Stimulated activated CD4-positive, alpha-beta T cell treated with anti-CD3 and anti-CD28 coated beads, TNF-alpha, amount 100 ng/mL, for 24 hours (primary cell): ENCODE results near the gene EFNA5.

ENCODE experiments used
- DNase-seq, 3 experiments: peaks; one replicate each; pipeline ENCODE4 v3.0.0-alpha.2; 2020; ENCODE audit warnings: low read depth in 3 of 3

EFNA5 gene

GRCh38 chr5:107486489-107486888, 184.2 kb downstream of the EFNA5 start:
- DNase-seq: peak in 2 of 3 experiments; percentile 42 to 43

GRCh38 chr5:107485184-107485583, 185.6 kb downstream of the EFNA5 start:
- no peak for DNase-seq

DNA sequence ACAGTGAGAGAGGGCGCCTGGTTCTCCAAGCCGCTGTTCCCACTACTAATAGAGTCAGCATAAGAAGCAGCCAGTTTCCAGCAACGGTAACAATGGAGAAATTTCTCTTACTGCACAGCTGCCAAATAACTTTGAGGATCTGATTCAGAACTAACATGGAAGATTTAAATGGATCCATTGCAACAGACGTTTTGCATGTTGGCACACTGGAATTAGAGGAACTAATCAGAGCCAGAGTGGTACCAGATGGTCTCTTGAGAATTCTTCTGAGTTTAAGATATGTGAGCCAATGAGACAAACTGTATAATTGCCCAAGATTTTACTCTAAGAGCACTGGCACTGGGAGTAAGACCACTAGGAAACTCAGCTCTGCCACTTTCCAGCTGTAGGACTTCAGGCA, 186.5 kb downstream of the EFNA5 start:
- no peak for DNase-seq

- DNase-seq: no peak
These were observed 187.3 kb downstream of the EFNA5 start for GRCh38 chr5:107483231-107484024.

DNA sequence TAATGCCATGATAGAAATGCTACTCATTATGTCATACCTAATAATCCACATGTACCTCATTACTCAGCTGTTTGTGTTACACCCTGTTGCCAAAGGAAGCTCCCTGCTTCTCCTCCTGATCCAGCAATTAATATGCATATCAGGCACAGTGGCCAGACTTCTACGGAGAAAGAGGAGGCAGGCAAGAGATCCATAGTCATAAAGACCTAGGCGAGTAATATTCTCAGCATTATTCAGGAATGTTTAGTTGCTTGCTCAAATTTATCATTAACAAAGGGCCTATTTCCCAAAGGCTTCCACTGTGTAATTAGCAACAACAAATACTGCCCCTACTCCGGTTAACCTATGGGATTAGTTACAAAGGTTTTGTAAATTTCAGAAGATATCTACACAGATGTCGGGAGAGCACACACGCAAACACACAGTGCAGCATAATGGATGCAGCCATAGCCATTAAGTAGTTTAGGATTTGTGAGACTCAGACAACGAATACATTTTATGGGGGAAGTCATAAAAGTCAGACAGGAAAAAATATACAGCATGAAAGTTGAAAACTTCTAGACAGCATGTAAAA, 192.6 kb downstream of the EFNA5 start:
- no peak for DNase-seq

DNA sequence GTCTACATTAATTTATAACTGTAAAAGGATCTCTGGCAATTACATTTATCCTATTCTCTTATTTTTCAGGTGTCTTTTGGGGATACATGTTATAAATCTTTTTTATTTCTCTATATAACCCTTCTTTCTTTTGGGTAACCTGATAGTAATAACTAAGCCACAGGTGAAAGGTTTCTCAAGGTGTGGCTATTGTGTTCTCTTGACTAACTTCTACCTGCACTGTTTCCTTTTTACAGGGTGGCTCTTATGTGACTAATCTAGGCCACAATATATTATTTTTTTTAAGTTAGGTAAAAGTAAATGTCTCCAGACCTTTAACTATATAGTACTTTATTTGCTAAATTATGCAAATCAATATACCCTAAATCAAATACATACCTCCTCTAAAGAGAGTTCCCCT, 193.2 kb downstream of the EFNA5 start:
- DNase-seq: no peak

- DNase-seq: no peak
These were observed 194.0 kb downstream of the EFNA5 start for GRCh38 chr5:107476783-107477182.

DNA sequence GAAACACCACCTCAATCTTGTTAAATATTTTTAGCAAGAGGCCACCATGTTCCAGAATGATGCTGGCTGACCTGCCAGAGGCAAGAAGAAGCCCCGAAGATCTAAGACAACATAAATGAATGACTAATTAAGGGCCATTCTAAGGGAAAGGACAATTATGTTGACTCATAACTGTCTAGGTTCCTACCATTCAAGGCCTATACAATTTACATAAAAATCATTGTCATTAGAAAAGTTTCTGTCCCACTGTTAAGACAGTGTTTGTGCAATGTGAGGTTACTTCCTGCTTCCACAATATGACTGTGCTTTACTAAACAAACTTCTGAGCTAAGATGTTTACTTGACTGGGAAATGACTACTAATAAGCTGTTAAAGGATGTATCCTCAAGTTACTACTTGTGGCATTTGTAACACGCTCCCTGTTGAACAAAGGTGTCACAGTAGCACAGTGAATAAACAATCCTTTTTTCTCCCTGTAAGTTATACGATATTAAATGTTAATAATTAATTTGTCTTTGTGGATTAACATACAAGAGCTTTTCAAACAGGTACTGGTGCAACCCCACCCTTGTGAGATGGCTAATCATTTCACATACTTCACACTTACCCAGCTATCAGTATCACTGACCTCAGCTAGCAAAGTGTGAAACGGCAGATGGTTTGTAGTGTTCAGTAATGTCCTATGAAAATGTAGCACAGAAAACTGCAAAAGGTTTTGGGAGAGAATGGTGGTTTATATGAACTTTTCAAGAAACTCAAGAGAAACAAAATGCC, 195.8 kb downstream of the EFNA5 start:
- no peak for DNase-seq

GRCh38 chr5:107474361-107474715, 196.4 kb downstream of the EFNA5 start:
- no peak for DNase-seq

- no peak for DNase-seq
These were observed 198.1 kb downstream of the EFNA5 start for GRCh38 chr5:107472620-107473064.

DNA sequence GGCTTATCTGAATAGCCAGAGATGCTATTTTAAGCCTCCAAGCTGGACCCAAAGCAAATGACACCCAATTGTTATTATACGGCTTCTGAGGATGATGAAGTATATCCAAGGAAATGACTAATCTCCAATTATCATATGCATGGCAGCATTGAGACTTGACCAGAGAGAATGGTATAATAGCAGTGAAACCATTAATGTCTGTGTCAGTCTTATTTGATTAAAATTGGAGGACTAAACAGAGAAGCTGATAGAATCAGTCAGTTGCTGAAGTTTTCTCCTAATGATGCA, 200.5 kb downstream of the EFNA5 start:
- no peak for DNase-seq

DNA sequence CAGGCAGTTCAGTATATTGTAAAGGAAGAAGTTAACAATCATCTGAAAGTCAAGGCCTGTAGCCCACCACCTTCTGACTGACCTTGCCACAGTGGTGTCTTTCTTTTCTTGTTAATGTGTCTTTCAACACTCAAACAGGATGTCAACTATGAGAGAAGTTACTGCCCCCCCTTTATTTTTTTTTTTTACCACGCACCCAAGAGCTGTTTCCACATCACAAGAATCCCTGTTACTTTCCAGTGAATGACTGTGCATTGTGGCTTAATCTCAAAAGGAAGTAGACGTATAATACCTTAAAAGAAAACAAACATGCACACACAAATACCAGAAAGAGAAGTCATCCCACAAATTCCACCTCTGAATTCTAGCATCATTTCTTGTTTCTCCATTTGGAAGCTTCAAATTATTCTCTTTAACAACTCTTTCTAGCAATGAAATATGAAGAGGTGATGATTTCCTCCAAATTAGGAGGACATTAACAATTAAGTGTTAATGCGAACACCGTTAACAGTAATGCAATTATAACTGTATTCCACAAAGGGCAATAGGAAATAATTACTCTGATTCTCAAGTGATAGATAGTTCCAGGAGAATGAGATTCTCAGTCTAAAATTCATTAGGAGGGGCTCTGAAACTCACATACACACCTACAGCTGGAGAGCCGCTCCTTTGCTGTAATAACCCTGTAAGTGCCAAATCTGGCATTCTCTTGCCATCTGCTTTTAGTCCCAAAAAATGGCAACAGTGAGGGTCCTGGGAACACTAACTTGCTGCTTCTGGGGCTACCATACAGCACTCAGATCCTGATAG, 201.0 kb downstream of the EFNA5 start:
- DNase-seq: no peak

DNA sequence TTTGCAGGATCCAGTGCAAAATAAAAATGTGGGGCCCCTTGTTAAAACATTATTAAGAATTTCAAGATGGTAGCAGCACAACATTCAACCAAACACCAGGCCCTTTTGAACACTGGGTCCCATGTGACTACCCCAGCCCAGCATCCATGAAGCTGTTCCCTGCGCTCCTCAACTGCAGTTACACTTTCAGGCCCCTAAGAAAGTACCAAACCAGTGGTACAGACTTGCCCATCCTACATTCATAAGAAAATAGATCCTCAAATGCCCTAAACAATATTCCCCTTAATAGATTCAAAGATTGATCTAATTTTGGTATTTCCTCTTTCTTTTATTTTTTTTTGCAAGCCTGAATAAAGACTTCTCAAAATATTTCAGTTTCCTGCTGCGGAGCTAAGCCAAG, 201.7 kb downstream of the EFNA5 start:
- no peak for DNase-seq

- DNase-seq: no peak
These were observed 202.5 kb downstream of the EFNA5 start for GRCh38 chr5:107468276-107468675.

DNA sequence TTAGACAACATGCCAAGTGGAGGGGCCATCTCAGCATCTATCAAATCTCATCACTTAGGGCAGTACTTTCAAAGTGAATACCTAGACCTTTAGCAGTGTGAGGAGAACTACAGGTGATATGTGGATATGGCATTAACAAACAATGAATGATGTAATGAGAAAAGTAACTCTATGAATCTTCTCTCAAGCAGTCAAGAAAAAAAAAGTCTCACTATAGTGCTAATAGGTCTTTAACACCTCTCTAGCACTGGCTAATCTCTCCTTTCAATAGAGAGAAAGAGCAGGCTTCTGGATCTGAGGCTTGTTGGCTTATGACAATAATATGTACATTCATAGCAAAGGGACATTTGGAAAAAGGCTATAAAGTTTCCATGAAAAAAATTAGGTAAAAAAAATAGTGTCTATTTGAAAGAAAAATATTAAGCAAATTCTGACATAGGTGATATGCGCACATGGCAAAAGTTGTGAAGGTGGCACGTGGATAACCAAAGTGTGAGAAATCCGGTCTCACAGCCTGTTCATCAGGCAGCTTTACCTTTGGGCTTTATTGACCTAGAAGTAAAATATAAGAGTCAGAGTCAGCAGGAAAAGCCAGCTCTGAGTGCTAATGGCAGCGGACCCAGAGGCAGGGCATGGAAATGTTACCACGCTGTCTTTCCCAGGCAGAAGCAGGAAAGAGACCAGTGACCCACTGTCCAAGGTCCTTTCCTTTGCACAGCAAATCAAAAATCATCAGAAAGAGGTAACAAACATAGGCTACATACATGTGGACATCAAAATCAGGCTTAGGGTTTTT, 203.4 kb downstream of the EFNA5 start:
- no peak for DNase-seq

DNA sequence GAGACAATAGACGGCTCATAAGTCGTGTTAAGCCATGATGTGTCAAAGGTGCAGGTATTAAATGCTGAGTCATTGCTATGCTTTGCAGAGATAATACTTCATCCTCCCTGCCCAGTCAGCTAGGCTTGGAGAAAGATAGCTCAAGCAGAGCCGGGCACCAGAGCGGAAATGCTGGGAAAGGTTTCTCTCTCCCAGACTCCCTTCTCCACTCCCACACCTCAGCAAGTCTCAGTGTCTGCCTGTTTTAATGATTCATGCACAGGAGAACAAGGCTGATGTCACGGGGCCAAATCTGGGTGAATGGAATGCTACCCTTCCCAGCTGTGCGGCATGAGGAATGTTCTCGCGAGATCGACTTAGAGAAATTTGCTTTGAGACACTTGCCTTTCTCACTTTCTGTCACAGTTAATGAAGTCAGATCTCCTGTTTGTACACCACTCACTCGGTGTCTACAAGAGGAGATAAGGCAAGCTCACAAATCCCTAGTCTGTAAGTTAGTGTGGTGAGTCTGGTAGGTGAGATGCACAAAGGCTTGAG, 204.4 kb downstream of the EFNA5 start:
- no peak for DNase-seq

- DNase-seq: no peak
These were observed 205.9 kb downstream of the EFNA5 start for GRCh38 chr5:107464876-107465275.

- DNase-seq: no peak
These were observed 206.3 kb downstream of the EFNA5 start for GRCh38 chr5:107464416-107464815.

DNA sequence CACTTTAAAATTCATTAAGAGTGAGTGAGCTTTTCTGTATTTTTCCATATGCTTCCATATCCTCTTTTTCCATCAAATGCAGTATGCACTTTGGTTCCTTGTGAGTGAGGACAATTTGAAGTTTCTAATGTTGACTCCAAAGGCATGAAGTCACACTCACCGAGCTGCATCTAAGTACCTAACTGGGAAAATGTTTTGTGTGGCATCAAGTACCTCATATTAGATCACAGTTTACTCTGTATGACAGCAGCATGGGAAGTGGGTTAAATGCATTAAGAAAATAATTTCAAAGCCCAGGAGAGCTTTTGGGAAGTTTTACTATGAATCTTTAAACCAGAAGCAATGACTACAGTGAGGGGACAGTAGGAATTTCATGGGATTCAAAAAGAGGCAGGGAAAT, 207.0 kb downstream of the EFNA5 start:
- no peak for DNase-seq

DNA sequence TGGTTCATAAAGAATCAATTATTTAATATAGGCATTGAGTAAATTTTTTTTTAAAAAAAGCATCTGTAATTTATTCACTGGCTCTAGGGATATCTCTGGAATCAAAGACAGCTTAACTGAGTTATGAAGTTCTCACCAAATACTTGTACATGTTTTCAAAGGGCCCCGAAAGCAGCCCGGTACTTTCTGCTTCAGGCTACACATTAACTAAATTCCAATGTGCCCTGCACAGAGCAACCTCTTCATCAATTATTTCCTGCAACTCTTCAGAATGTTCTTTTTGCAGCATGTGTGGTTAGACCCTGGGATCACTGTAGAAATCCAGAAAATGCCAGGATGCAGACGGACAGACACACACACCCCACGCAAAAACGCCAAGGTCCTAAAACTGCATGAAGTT, 209.0 kb downstream of the EFNA5 start:
- no peak for DNase-seq

- no peak for DNase-seq
These were observed 209.9 kb downstream of the EFNA5 start for GRCh38 chr5:107460789-107461188.
